Tibial nerve (tissue), 4 donors: Measurements from ENCODE around the gene SNAP29.

Source experiments
- CTCF ChIP-seq, 5 experiments: fragments of 200-600 bp in 3 of 5; fragments of 450-650 bp in 2 of 5; sonication (generic) in 3 of 5; IDR thresholded peaks; one replicate each; pipeline ENCODE4 v1.5.1; 2016 to 2019; ENCODE audit warnings: antibody characterized with exemption in 5 of 5, mild to moderate bottlenecking in 3 of 5, moderate library complexity in 2 of 5
- EP300 ChIP-seq, 2 donors: sonication (generic); formaldehyde crosslinking; IDR thresholded peaks; one replicate each; pipeline ENCODE4 v1.6.1; 2017; ENCODE audit warnings: antibody characterized with exemption in 2 of 2, mild to moderate bottlenecking in 1 of 2
- POLR2A ChIP-seq, 2 donors: fragments of 450-650 bp; IDR thresholded peaks; one replicate each; pipeline ENCODE4 v1.6.1; 2017; ENCODE audit warnings: antibody characterized with exemption in 2 of 2, mild to moderate bottlenecking in 2 of 2, moderate library complexity in 2 of 2

GRCh38 chr22:20922141-20922751, 63.4 kb downstream of the SNAP29 start:
- TF ChIP-seq CTCF (IDR thresholded peaks at IDR 0.05): no peak
- no peak for TF ChIP-seq POLR2A (IDR thresholded peaks at IDR 0.05)
- no peak for TF ChIP-seq EP300 (IDR thresholded peaks at IDR 0.05)
